AG09319 (cell line): ENCODE results near the gene PTPRM.
A peak's percentile ranks its signal among the peaks of the same experiment; 100 is the strongest.

Experiments used
- DNase-seq: peaks from one replicate; pipeline ENCODE4 v3.0.0-alpha.2; 2010; ENCODE audit warnings: low read depth; ENCODE audit errors: extremely low read depth
- CTCF ChIP-seq: IDR thresholded peaks from 2 replicates; pipeline ENCODE4 v1.5.1; 2011; ENCODE audit warnings: low read depth, mild to moderate bottlenecking, inconsistent platforms, low read length, moderate library complexity

The PTPRM gene

GRCh38 chr18:8424481-8424880 lies 857.4 kb downstream of the PTPRM start:
- DNase-seq, result no peak
- no peak for TF ChIP-seq CTCF

- TF ChIP-seq CTCF, result no peak
- DNase-seq, result peak; percentile 16
Observed at GRCh38 chr18:8424917-8425725, 858.0 kb downstream of the PTPRM start.

GRCh38 chr18:8426401-8426800 lies 859.3 kb downstream of the PTPRM start:
- DNase-seq, result no peak
- peak; percentile 5 for TF ChIP-seq CTCF

- no peak for TF ChIP-seq CTCF
- DNase-seq, result no peak
Observed at GRCh38 chr18:8427339-8427738, 860.2 kb downstream of the PTPRM start.

GRCh38 chr18:8428951-8429350 lies 861.8 kb downstream of the PTPRM start:
- no peak for TF ChIP-seq CTCF
- no peak for DNase-seq

- TF ChIP-seq CTCF, result no peak
- no peak for DNase-seq
Observed at GRCh38 chr18:8431036-8431435, 863.9 kb downstream of the PTPRM start.

GRCh38 chr18:8433323-8433722 lies 866.2 kb downstream of the PTPRM start:
- no peak for TF ChIP-seq CTCF
- no peak for DNase-seq
